H4 (cell line): ENCODE data around the gene NFX1. TPM values are rescaled to one million over a fixed set of nuclear protein-coding genes. Genes with fewer than 3 reads are reported as not detected.

Source experiments
- DNase-seq: peaks from one replicate; pipeline ENCODE4 v3.0.0-alpha.2; 2015; ENCODE audit warnings: low spot score
- total RNA-seq: library from RNA; depleted of rRNA; stranded (reverse); fragments of >200 nt; shearing (Covaris generic); gene quantifications from 2 replicates; pipeline ENCODE4 v1.2.3, GENCODE V29; 2014; rRNA removed

NFX1 gene
- total RNA-seq, 1 experiment from 2014 or later = 19.8 TPM

- DNase-seq = no peak
Observed at GRCh38 chr9:33419708-33420303, 129.5 kb downstream of the NFX1 start.

Other genes with a start within 250 kb of the NFX1 start
- 31.8 and 32.0 TPM in 2 replicates for gene SMU1, start 213.8 kb upstream of the NFX1 start, total RNA-seq
- gene B4GALT1, start 123.2 kb upstream of the NFX1 start, total RNA-seq = 33.5 and 34.5 TPM in 2 replicates
- gene SPINK4, start 50.3 kb upstream of the NFX1 start, total RNA-seq = 4.5 TPM in 1 of 2 replicates, not detected in the other
- gene BAG1, start 25.8 kb upstream of the NFX1 start, total RNA-seq = 58.8 and 67.4 TPM in 2 replicates
- 129 and 164 TPM in 2 replicates for gene CHMP5, start 25.5 kb upstream of the NFX1 start, total RNA-seq
- gene AQP7, start 112.1 kb downstream of the NFX1 start, total RNA-seq = 0.97 TPM in 1 of 2 replicates, not detected in the other
- 15.9 and 18.3 TPM in 2 replicates for gene AQP3, start 157.1 kb downstream of the NFX1 start, total RNA-seq
- gene NOL6, start 183.4 kb downstream of the NFX1 start, total RNA-seq = 23.4 and 30.1 TPM in 2 replicates
- 0.75 TPM in 1 of 2 replicates, not detected in the other for gene ANKRD18B, start 233.7 kb downstream of the NFX1 start, total RNA-seq